GM20431 (cell line): Measurements from ENCODE around the gene INSYN2B.

Experiments used
- in situ Hi-C: fragments of 300-500 bp; cut with MseI, MboI; formaldehyde crosslinking; loops from one replicate; pipeline ENCODE4 v1.15.0; 2020; ENCODE audit warnings: low sequenced_read_pairs; ENCODE audit not compliant: unreplicated experiment

INSYN2B gene

GRCh38 chr5:169827769-169828168 is 152.5 kb downstream of the INSYN2B start:
- in situ Hi-C loops: no loop called here

DNA sequence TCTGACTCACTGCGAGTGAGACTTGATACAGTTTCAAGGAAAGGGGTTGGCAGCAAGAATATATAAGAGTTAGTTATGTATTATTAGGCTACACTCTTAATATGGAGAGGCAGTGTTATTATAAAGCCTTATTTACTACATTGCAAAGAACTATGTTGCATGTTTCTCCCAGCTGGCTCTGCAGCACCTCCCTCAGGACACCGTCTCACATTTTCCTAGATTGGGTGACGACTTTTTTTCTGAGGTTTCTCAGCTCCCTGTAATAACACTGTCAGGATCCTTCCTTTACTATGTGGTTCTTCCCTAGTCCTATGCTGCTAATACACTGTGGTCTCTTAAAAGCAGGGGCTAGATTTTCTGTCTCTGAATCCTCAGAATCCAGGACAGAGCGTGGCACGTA is 153.7 kb downstream of the INSYN2B start:
- in situ Hi-C loops: no loop called here

DNA sequence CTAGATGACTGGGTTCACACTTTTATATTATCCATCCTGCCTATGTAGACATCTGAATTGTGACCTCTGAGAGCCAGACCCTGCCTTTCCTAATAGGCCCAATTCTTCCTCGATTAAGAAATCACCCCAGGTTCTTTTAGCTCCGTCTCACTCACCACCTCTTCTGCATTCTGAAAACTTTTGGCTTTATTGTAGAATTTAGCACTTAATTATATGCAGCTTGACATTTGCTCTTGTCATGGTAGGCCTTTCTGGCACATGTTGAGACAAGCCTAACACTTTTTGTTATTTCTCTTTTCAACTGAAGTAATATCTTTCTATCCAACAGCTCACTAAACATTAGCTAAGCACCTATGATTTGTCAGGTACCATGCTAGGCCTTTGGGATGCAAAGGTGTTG is 163.3 kb downstream of the INSYN2B start:
- in situ Hi-C loops: no loop called here

GRCh38 chr5:169814522-169814921 is 165.8 kb downstream of the INSYN2B start:
- in situ Hi-C loops: no loop called here
